SK-N-MC (cell line): ENCODE results near the gene ODF2L.

Experiments
- EZH2 ChIP-seq: fragments of 200-600 bp; sonication (generic); IDR thresholded peaks from one replicate; pipeline ENCODE4 v1.6.1; 2017; ENCODE audit warnings: antibody characterized with exemption
- POLR2AphosphoS5 ChIP-seq: IDR thresholded peaks from 2 replicates; pipeline ENCODE4 v1.6.1; 2012; ENCODE audit warnings: mild to moderate bottlenecking, low read depth, low read length, borderline replicate concordance

DNA sequence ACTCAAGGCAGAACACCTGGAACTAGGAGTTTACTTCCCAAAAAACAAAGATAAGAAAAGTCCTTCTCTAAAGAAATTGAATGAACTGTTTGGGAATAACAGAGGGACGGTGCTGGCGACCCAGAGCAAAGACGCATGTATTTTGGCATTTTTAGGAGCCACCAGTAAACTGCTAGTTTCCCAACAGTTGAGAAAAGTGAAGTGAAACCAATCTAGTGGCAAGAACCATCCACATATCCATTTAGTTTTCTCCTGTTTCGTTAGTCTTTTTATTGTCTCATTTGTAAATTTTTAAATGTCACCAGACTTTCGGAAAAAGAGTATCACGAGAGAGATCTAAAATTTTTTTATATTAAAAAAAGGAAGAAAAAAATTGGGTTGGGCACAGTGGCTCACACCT, 30.2 kb downstream of the ODF2L start:
- TF ChIP-seq EZH2 (no peak), POLR2AphosphoS5 (no peak)
